Esophagus squamous epithelium (tissue), 4 donors: ENCODE data around the gene TDRD10.

Experiments
- CTCF ChIP-seq, 6 experiments: fragments of 450-650 bp in 4 of 6; fragments of 200-600 bp in 2 of 6; sonication (generic) in 2 of 6; IDR thresholded peaks; one replicate each; pipeline ENCODE4 v1.5.1; 2016 to 2019; ENCODE audit warnings: antibody characterized with exemption in 6 of 6, mild to moderate bottlenecking in 4 of 6, moderate library complexity in 4 of 6
- POLR2A ChIP-seq, 4 donors: fragments of 450-650 bp; IDR thresholded peaks; one replicate each; pipeline ENCODE4 v1.6.1; 2017; ENCODE audit warnings: antibody characterized with exemption in 4 of 4, mild to moderate bottlenecking in 4 of 4, moderate library complexity in 3 of 4

GRCh38 chr1:154578058-154578418 is 76.0 kb downstream of the TDRD10 start:
- TF ChIP-seq POLR2A (IDR thresholded peaks at IDR 0.05) (no peak), CTCF (IDR thresholded peaks at IDR 0.05) (no peak)
